Measurements from ENCODE around the gene ZFP92.

Gene ZFP92

DNA sequence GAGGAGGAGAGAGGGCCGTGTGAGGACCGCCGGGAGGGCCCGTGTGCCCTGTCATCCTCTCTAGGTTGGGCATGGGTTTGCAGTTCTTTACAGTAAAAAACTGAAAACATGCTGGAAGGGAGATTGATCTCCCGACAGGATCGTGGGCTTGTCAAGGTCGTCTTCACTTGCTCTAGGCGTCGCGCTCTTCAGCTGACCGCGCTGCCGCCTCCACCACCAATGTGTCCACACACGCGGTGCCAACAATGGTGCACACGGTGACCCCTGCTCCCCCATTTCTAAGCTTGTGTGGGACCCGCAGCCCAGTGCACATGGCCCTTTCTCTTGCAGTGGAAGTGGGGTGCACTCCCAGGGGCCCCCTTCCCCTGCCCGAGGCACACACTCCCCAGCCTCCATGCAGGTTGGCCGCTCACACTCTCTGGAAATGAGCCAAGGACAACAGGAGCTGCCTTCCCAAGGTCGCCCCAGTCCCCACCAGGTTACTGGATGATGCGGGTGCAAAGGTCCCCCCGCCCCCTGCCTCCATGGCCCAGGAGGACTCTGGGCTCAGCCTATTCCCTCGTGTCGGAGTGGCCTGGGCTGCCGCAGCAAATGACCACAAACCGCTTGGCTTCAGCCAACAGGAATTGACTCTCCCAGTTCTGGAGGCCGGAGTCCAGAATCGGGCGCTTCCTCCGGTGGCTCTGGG lies 1.7 kb upstream of the ZFP92 start:
- no peak for DNase-seq

DNA sequence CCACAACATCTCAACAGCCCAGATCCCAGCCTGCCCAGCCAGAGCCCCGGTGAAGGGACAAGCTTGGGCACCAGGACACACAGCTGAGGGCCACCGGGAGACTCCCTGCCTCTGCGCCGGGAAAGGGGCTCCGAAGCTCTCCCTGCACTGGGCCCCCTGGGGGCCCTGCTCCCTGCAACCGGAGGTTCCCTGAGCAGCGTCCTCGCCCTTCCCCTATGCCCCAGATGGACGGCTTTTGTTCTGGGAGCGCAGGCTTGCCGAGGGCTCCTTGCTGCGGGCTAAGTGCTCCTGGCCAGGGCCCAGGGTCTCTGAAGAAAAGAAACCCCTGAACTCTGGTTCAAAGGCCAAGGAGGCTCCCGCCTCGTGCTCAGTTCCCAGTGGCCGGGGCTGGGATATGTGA lies 899 bp upstream of the ZFP92 start:
- DNase-seq = no peak

GRCh38 chrX:153410888-153411254 lies 401 bp upstream of the ZFP92 start:
- DNase-seq = no peak

DNA sequence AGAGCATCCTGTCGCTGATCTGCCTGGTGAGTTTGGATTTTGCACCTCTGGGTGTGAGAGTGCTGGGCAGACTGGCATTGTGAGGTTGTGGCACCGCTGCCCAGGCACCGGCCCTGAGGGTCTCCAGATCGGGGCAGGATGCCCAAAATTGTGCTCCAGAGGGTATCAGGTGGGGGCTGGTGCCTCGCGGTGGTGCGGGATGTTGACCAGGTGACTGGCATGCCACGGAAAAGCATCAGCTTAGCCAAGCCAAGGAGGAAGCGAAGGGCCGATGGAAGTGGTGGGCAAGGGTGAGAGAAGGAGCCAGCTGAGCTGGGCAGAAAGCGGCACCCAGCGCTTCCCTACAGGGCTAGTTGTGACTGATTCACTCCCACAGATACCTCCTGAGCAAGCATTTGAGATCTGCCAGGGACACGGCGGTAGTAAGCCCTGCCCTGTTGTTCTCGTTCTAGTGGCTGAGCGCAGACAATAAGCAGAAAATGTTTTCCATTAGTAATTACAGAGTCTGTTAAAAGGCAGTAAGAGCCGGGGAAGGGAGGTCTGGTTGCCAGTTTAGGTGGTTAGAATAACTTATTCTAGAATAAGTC lies 809 bp downstream of the ZFP92 start:
- DNase-seq = no peak

GRCh38 chrX:153412746-153413720 lies 1.8 kb downstream of the ZFP92 start:
- DNase-seq = no peak

DNA sequence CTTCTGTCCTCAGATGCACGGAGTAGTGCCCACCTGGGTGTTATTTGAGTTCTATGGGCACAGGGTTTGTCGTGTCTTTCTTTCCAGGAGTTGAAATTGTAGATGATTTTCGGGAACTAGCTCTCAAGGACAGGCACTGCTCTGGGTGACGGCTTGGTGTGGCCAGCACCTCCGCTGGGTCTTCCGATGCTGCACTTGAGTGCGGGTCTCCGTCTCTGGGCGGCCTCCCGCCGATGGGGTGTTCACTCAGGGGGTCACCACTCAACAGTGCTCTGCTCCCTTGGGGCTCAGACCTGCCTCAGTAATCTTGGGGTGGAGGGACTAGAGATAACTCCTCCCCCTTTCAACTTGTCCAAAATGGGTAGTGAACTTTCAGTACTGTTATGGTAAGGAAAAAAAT lies 2.5 kb downstream of the ZFP92 start:
- DNase-seq = no peak

DNA sequence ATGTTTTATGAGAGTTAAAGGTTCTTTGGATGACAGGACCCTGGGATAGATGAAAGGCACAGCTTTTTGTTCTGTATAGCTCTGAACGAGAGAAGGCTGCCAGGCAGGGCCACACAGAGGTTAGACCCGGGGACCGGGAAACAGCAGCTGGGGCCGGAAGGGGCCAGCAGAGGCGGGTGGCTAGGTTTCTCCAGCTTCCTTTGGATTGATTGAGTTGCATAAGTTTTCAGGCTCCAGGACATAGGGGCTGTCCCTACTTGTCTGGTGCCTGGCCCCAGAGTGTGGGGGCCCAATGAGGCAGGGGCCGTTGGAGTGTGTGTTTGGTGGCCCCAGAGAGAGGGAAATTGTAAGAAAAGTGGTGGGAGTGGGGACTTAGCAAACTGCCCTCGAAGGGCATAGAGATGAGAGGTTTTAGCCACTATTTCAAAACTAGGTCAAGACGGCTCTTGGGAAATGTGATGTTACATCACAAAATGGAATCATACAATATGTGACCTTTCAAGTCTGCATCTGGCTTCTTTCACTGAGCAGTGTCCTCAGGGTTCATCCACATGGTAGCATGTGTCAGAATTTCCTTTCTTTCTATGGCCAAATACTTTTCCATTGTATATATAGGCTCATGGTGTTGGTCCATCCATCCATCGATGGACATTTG lies 3.7 kb downstream of the ZFP92 start:
- DNase-seq = no peak

- DNase-seq = no peak
Observed at GRCh38 chrX:153416781-153417450, 5.6 kb downstream of the ZFP92 start.

DNA sequence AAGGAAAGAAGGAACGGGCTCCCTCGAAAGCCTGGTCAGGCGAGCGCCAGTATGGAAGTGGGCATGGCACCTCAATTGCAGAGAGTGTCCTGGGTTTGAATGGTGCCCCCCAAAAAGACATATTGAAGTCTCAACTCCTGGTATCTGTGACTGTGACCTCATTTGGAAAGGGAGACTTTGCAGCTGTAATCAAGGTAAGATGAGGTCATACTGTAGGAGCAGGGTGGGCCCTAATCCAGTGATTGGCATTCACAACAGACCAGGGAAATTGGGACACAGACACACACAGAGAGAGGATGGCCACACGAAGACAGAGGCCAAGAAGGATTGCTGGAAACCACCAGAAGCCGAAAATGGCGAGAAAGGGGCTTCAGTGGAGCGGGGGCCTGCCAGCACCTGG lies 6.4 kb downstream of the ZFP92 start:
- DNase-seq = no peak

DNA sequence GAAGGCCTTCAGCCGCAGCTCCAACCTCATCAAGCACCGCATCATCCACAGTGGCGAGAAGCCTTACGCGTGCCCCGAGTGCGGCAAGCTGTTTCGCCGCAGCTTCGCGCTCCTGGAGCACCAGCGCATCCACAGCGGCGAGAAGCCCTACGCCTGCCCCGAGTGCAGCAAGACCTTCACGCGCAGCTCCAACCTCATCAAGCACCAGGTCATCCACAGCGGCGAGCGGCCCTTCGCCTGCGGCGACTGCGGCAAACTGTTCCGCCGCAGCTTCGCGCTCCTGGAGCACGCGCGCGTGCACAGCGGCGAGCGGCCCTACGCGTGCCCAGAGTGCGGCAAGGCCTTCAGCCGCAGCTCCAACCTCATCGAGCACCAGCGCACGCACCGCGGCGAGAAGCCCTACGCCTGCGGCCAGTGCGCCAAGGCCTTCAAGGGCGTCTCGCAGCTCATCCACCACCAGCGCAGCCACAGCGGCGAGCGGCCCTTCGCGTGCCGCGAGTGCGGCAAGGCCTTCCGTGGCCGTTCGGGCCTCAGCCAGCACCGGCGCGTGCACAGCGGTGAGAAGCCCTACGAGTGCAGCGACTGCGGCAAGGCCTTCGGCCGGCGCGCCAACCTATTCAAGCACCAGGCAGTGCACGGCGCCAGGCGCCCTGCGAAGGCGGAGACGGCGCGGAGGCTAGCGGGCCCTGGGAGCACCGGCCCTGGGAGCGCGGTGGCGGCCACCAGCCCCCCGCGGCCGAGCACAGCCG lies 9.8 kb downstream of the ZFP92 start:
- DNase-seq = no peak

DNA sequence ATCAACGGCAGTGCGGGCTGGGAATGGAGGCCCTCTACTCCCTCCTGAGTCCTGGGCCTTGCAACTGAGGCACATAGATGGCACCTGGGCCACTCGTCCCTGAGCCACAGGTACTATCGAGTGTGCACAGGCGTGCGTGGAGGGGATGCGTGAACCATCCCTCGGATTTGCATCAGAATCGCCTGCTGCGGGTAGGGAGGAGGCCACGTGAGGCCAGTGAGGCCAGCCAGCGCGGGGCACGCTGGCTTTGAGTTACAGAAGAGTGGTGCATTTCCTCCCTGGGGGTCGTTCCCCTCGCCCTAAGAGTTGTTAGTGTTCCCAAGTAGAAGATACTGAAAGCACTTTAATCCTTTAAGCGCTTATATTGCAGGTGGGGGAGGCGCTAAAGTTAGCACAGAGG lies 10.6 kb downstream of the ZFP92 start:
- no peak for DNase-seq

DNA sequence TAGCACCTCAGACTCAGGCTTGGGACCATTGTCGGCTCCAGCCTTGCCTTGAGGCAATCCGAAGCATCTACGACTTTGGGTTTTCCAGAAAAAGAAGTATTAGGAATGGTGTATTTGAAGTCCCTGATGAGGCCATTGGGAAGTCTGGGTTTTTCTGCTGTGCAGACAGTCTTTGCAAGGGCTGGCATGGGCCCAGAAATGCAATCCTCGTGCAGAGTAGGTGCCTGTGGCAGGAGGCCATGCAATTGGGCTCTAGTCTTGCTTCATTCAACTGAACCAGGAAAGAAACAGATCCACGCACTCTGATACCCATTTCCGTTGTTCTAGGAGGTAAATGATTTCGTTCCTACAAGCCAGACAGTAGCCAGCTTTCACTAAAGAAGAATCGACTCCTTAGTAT lies 12.4 kb downstream of the ZFP92 start:
- no peak for DNase-seq

DNA sequence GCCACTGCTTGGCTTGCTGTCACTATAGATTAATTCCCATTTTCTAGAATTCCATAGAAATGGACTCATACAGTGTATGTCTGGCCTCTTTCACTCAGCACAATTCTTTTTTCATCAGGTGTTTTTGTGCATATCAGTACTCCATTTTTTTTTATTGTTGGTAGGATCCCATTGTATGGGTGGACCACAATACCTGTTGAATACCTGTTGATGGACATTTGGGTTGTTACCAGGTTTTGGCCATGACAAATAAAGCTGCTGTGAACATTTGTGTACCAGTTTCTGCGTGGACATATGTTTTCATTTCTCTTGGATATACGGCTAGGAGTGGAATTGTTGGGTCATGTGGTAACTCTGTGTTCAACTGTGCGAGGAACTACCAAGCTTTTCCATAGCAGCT lies 14.9 kb downstream of the ZFP92 start:
- DNase-seq = no peak

DNA sequence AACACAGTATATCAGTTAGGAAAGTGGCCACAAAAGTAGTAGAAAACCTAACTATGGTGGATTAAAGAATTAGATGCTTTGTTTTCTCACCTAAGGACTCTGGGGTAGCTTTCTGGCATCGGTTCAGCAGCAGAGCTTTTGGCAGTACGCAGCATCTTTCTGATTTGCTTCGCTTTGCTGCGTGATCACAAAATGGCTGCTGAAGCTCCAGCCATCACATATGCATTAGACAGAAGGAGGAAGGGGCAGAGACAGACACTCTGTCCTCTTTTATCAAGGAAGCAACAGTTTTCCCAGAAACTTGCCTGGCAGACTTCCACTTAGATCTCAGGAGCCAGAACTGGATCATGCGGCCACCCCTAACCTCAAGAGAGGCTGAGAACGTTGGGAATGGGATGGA lies 19.5 kb downstream of the ZFP92 start:
- no peak for DNase-seq

DNA sequence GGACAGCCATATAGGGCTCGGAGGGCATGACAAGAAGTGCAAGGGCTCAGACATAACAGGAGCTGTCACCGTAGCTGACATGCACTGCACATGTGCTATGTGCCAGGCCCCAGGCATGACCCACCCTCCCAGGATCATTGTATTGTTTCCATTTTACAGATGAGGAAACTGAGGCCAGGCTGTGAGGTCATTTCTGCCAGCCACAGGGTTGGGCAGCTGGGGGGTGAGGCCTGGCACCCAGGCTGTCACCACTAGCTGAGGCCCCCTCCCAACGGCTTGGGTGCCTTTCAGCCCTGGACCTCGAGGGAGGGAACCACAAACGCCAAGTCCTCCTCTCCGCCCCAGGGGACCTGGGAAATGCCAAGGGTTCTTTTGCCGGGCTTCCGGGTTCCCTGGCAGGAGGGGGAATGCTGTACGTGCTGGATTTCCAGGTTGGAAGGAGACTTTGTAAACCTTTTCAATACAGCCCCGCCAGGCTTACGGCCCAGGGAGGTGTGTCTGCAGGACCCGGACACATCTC lies 21.9 kb downstream of the ZFP92 start:
- no peak for DNase-seq

DNA sequence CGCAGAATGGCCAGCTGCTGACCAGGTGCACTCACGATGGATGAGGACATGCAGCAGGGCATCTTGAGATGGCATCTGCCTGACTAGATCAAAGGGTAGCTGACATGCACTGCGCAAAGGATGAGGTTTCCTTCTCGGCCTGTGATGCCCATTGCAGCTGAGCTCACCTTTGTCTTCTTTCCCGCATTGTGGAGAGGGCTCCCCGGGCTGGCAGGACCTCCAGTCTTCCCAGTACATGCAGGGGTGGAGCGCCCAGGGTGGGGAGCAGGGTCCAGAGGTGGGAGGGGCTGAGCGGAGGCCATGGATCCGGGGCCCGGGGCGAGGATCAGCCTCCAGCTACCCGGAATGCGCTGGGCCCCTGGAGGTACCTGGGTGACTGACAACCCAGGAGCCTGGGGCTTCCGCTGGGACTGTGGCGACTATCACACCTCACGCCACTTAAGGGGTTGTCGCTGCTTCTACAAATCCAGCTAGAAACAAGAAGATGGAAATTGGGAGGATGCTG lies 22.6 kb downstream of the ZFP92 start:
- DNase-seq = no peak

GRCh38 chrX:153434801-153435200 lies 23.5 kb downstream of the ZFP92 start:
- no peak for DNase-seq

- DNase-seq = no peak
Observed at GRCh38 chrX:153435845-153436244, 24.6 kb downstream of the ZFP92 start.

- DNase-seq = no peak
Observed at GRCh38 chrX:153438532-153438931, 27.3 kb downstream of the ZFP92 start.

- no peak for DNase-seq
Observed at GRCh38 chrX:153439977-153440376, 28.7 kb downstream of the ZFP92 start.

GRCh38 chrX:153440556-153441135 lies 29.4 kb downstream of the ZFP92 start:
- no peak for DNase-seq

All from NCI-H2029 (cell line).